Measurements from ENCODE around the gene NDST1.

GRCh38 chr5:150490754-150491153, 17.2 kb upstream of the NDST1 start:
- no peak for TF ChIP-seq HDGF (IDR thresholded peaks at IDR 0.05; ENCODE audit: borderline replicate concordance)
- TF ChIP-seq FOXM1 (IDR thresholded peaks at IDR 0.05; ENCODE audit: borderline replicate concordance): no peak
- TF ChIP-seq SP1 (IDR thresholded peaks at IDR 0.05): no peak
- TF ChIP-seq BHLHE40 (IDR thresholded peaks at IDR 0.05; ENCODE audit: borderline replicate concordance): no peak
- TF ChIP-seq L3MBTL2 (conservative IDR thresholded peaks at IDR 0.05): no peak
- TF ChIP-seq TARDBP (IDR thresholded peaks at IDR 0.05): no peak
- TF ChIP-seq PKNOX1 (IDR thresholded peaks at IDR 0.05): no peak
- TF ChIP-seq FOXA1 (IDR thresholded peaks at IDR 0.05): no peak
- no peak for TF ChIP-seq NFRKB (IDR thresholded peaks at IDR 0.05)
- TF ChIP-seq ARNT (IDR thresholded peaks at IDR 0.05): no peak
- no peak for TF ChIP-seq SUZ12 (IDR thresholded peaks at IDR 0.05)
- TF ChIP-seq LEF1 (IDR thresholded peaks at IDR 0.05; ENCODE audit: borderline replicate concordance): no peak
- no peak for TF ChIP-seq ELF4 (IDR thresholded peaks at IDR 0.05)

All from HEK293T (cell line).